Sigmoid colon (tissue), 4 donors: ENCODE measurements around the gene MILR1.

Source experiments
- EP300 ChIP-seq, 4 donors: sonication (generic); formaldehyde crosslinking; IDR thresholded peaks; one replicate each; pipeline ENCODE4 v1.6.1; 2017; ENCODE audit warnings: antibody characterized with exemption in 4 of 4
- POLR2A ChIP-seq, 2 donors: fragments of 450-650 bp; IDR thresholded peaks; one replicate each; pipeline ENCODE4 v1.6.1; 2016; ENCODE audit warnings: antibody characterized with exemption in 2 of 2, mild to moderate bottlenecking in 2 of 2, moderate library complexity in 2 of 2
- POLR2AphosphoS5 ChIP-seq, 4 donors: sonication (generic); formaldehyde crosslinking; IDR thresholded peaks; one replicate each; pipeline ENCODE4 v1.6.1; 2017; ENCODE audit warnings: antibody characterized with exemption in 4 of 4
- TF ChIP-seq, protein P1 (sequence below), 4 experiments: fragments of 450-650 bp in 3 of 4; fragments of 200-600 bp in 1 of 4; IDR thresholded peaks; one replicate each; pipeline ENCODE4 v1.5.1; 2016 to 2019; ENCODE audit warnings: antibody characterized with exemption in 4 of 4, mild to moderate bottlenecking in 3 of 4, moderate library complexity in 2 of 4

DNA sequence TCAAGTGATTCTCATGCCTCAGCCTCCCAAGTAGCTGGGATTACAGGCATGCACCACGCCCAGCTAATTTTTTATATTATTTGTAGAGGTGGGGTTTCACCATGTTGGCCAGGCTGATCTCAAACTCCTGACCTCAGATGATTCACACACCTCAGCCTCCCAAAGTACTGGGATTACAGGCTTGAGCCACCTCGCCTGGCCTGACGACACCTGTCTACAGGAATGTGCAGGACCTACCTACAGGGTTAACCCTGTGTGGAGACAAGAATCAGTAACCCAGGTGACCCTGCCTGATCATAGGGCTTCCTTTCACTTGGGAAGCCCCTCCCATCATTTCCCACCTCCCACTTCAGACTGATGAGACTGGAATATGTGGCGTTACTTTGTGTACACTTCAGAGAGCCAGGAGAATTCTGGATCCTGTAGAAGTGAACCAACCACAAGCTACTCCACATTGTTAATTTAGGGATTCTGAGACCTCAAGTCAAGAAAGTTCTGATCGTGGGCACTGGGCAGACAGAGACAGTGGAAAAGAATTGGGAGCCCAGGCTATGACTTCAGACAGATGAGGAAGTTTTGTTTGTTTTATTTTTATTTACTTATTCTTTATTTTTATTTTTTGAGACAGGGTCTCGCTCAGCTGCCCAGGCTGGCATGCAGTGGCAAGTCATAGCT is 5.7 kb upstream of the MILR1 start:
- TF ChIP-seq EP300 (IDR thresholded peaks at IDR 0.05) (no peak), POLR2AphosphoS5 (IDR thresholded peaks at IDR 0.05) (no peak), POLR2A (IDR thresholded peaks at IDR 0.05) (no peak)
- TF ChIP-seq, protein P1, sequence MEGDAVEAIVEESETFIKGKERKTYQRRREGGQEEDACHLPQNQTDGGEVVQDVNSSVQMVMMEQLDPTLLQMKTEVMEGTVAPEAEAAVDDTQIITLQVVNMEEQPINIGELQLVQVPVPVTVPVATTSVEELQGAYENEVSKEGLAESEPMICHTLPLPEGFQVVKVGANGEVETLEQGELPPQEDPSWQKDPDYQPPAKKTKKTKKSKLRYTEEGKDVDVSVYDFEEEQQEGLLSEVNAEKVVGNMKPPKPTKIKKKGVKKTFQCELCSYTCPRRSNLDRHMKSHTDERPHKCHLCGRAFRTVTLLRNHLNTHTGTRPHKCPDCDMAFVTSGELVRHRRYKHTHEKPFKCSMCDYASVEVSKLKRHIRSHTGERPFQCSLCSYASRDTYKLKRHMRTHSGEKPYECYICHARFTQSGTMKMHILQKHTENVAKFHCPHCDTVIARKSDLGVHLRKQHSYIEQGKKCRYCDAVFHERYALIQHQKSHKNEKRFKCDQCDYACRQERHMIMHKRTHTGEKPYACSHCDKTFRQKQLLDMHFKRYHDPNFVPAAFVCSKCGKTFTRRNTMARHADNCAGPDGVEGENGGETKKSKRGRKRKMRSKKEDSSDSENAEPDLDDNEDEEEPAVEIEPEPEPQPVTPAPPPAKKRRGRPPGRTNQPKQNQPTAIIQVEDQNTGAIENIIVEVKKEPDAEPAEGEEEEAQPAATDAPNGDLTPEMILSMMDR (IDR thresholded peaks at IDR 0.05), result no peak
